ENCODE measurements around the gene PIGBOS1. TPM values are rescaled to one million over a fixed set of nuclear protein-coding genes. Genes with fewer than 3 reads are reported as not detected.
"Not testable (repeated sequence)": the region's sequence is repeated elsewhere in the genome, so short reads cannot be mapped to it uniquely, and the experiment has no call there.

PIGBOS1 gene
- total RNA-seq, 1 donor from 2014 or later: 9.9 TPM

DNA sequence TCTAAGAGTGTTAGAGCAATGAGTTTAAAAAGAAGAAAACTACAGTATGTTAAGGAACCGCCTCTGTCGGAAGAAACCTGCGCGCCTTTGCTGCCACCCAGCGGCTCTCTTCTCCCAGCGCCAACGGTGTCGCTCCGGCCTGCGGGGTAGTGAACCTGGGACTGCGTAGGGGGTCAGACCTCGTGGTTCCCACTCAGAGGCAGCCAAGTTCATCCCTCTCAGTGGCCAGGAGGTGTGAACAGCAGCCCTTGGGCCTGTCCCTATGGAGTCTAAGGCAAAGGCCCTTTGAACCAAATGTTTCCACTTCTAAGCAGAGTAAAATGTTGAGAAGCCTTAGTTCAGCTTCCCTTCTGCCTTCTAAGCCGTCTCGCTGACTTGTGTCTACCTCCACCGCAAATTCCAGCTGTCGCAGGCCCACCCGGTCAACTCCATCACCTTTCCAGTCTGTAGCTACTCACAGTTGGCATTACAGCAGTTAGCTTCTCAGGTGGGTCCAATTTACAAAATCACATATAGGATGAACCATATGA lies 28.3 kb downstream of the PIGBOS1 start:
- DNase-seq (ENCODE audit: low spot score): peak; percentile 85

DNA sequence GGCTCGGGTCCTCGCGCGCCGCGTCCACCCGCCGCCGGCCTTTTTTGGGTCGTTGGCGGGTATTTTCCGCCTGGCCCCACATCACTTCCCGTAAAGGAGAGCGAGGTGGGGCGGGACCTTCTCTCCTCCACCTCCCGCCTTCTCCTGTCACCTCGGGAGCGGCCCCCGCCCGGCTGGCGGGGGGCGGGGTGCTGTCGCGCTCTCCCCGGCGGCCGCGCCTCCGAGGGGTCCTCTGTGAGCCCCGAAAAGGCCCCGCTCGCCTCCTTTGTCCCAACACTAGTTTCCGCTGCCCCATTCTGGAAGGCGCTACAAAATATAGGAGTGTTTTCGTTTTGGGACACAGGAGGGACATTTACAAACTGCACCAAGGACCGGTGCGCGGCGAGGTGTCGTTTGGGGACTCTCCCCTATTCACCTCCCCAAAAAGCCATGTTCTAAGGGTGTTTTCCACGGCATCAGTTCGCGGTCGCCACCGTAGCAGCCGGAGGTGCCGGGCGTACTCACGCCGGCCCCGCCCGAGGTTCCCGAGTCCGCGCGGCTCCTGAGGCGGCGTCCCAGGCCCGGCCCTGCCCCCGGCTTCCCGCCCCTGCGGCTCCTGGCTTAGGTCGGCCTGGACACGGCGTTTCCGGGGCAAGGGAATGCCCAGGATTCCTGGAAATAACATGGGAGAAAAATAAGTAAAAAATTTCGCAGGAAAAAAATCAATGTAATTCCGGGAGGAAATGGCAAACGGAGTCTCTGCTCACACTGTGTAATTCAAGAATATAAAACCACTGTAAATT lies 29.0 kb downstream of the PIGBOS1 start, which contains the start of gene RAB27A:
Gene RAB27A, minus strand, starts transcription at position 68 of the 782 bp plus-strand sequence. CDS start 54,879 bp downstream, outside the sequence.
- DNase-seq (ENCODE audit: low spot score): peak; percentile 69

DNA sequence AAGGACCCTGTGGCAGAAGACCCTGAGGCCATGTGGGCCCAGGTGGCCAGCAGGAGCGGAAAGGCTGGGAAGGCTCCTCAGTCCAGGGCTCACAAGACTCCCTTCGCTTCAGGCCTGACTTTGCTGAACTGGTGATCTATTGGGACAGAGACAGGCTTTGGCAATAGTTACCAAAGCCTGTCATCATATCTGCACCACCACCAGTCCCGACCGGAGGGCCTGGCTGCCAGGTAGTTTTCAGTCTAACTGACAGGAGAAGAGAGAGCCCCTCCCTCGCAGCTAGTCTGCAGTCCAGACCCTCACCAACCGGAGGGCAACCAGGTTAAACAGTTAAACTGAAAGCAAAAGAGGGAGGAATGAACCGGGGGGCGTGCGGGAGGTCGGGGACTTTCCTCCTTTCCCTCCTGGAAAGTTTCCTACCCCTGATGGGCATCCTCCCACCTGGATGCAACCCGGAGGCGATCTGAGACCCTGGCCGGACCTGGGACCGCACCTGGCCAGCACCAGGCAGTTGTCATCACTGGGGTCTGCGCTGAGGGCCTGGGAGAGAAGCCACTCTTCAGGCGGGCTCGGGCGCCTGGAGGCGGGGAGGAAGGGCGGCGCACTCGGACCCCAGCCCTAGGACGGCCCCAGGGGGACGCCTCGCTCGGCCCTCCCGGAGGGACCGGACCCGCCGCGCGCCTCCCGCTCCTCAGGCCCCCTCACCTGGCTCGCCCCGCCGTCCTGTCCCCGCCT lies 29.7 kb downstream of the PIGBOS1 start:
- DNase-seq (ENCODE audit: low spot score): no peak

DNA sequence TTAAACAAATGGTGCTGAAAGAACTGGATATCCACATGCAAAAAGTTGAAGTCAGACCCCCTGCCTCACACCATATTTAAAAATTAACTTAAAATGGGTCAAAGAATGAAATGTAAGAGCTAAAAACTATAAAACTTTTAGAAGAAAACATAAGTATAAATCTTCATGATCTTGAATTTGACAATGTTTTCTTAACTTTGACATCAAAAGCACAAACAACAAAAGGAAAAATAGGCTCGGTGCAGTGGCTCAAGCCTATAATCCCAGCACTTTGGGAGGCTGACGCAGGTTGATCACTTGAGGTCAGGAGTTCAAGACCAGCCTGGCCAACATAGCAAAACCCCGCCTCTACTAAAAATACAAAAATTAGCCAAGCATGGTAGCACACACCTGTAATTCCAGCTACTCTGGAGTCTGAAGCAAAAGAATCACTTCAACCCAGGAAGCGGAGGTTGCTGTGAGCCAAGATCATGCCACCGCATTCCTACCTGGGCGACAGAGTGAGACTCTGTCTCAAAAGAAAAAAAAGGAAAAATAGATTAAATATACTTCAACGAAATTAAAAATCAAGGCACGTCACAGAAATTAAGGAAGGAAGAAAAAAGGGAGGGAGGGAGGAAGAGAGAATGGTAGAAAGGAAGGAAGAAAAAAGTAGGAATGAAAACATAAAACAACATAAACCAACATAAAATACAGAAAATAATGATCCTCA lies 30.8 kb downstream of the PIGBOS1 start:
- DNase-seq (ENCODE audit: low spot score): no peak

DNA sequence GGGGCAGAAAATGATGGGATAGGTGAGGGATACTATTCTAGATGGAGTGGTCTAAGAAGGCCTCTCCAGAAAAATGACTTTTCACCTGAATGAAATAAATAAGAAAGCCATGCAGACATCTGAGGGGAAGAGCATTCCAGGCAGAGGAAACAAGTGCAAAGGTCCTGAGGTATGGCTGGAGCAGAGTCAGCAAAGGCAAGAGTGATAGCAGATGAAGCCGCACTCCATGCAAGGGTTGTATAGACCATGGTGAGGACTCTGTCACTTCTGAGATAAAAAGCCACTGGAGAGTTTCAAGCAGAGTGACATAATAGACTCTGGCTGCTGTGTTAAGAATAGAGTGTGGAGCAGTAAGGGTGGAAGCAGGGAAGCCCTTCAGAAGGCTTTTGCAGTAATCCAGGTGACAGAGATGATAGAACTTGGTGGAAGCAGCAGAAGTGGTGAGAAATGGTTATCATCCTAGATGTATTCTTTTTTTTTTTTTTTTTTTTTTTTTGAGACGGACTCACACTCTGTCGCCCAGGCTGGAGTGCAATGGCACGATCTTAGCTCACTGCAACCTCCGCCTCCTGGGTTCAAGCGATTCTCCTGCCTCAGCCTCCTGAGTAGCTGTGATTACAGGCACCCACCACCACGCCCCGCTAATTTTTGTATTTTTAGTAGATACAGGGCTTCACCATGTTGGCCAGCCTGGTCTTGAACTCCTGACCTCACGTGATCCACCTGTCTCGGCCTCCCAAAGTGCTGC lies 32.3 kb downstream of the PIGBOS1 start:
- DNase-seq (ENCODE audit: low spot score): not testable (repeated sequence)

DNA sequence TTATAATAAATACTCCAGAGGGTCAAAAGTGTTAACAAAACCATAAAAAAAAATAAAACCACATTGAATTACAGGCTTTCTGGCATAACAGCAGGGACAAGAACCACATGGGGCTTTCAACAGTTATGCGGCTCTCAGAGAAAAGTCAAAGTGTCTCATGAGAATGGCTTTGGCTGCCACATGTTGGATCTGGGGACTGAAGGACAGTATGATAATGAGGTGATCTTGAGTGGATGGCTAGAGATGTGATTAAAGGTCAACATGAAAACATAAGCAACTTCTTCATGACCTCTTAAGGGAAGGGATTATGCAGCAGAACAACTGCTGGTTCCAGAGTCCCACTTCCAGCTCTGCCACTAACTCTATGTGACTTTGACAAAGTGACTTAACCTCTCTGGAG lies 34.5 kb downstream of the PIGBOS1 start:
- no peak for DNase-seq (ENCODE audit: low spot score)

DNA sequence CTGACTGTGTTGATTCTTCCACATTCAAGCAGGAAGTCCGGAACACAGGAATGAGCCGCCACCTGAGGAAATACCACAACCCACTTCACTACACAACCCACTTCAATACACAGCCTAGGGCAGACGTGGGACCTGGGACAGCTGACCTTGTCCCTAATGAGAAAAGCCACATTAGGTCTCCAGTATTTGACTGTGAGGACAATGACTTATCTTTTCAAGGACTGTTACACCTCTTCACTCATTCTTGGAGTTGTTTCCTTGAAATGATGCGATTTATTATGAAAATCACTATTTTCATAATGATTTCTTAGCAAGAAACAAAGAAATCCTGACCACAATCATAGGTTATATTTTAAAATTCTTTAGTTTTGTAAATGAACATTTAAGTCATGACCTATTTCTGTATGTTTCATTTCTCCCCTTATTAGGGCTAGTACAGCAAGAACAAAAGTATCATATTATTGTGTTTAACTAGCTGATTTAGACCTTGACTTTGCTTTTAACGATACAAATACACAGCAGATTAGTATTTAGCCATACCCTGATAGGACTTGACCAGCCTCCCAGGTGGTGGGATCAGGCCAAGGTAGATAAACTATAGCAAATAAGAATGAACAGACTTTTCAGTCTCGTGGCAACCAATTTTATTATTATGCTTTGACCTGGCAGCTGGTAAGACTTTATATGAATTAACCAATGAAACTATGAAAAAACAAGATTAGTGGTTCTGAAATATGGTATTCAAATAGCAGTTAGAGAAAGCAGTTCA lies 35.4 kb downstream of the PIGBOS1 start:
- DNase-seq (ENCODE audit: low spot score): no peak

DNA sequence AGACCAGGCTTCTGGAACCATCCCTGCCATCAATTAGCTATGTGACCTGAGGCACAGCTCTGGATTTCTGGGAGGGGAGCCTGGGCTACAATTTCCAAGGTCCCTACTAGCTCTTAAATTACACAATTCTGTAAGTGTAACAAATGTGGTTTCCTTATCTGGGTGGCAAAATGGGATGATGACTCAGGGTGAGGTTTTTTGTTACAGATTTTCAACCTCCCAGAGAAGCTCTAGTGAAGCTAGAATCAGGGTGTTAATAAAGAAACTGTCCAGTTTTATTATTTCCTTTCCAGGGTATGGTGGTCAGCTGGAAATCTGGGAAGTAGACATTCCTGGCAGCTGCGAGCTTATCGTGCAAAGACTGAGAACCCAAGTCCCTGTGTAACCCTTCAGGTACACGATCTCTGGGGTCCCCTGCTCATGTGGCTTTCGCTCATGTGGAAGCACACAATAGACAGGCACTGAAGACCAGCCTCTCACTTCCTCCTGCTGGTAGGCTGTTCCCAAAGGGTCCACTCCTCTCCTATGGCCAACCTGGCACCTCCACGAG lies 36.6 kb downstream of the PIGBOS1 start:
- no peak for DNase-seq (ENCODE audit: low spot score)

DNA sequence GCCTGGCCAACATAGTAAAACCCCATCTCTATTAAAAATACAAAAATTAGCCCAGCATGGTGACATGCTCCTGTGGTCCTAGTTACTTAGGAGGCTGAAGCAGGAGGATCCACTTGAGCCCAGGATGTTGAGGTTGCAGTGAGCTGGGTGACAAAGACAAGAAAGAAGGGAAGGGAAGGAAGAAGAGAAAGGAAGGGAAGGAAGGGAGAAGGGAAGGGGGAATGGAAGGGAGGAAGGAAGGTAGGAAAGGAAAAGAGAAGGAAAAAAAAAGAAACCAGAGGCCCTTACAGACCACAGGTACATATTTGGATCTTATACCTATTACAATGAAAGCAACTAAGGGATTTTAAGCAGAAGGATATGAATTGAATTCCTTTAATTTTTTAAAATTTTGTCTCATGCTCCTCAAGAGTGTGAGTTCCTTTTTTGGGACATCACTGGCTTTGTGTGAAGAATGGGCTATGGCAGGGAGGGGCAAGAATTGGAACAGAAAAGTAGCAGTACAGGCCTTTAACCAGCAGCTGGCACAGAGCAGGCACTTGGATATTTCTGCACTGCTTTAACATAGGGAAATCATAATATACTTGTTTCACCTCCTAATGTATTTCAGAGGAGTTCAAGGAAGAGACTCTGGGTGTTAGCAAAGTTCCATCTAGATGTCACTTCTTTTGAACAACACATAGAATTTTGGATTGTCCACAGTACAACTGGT lies 37.2 kb downstream of the PIGBOS1 start:
- no peak for DNase-seq (ENCODE audit: low spot score)

DNA sequence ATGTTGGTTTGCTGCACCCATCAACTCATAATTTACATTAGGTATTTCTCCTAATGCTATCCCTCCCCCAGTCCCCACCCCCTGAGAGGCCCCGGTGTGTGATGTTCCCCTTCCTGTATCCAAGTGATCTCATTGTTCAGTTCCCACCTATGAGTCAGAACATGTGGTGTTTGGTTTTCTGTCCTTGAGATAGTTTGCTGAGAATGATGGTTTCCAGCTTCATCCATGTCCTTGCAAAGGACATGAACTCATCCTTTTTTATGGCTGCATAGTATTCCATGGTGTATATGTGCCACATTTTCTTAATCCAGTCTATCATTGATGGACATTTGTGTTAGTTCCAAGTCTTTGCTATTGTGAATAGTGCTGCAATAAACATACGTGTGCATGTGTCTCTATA lies 38.3 kb downstream of the PIGBOS1 start:
- not testable (repeated sequence) for DNase-seq (ENCODE audit: low spot score)

DNA sequence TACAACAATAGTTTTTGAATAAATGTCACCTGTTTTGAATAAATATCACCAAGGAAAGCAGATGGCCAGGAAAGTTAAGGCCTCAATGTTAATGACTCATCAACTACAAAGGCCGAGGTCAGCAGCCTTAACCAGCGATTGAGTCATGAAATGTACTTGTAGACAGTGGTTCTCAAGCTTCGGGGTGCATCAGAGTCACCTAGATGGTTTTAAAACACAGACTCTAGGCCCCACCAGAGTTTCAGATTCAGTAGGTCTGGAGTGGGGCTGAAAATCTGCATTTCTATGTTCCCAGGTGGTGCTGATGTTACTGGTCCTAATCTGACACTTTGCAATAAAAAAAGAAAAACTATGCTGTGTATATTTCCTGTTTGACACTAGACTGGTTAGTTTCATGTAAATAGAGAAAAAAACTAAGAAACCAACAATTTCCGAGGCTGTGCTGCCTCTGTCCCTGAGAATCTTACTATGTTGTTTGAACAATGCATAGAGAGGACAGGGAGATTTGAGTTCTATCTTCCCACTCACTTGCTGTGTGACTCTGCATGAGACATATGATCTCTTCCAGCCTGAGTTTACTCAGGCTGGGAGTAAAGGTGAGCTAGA lies 39.1 kb downstream of the PIGBOS1 start:
- DNase-seq (ENCODE audit: low spot score): no peak

DNA sequence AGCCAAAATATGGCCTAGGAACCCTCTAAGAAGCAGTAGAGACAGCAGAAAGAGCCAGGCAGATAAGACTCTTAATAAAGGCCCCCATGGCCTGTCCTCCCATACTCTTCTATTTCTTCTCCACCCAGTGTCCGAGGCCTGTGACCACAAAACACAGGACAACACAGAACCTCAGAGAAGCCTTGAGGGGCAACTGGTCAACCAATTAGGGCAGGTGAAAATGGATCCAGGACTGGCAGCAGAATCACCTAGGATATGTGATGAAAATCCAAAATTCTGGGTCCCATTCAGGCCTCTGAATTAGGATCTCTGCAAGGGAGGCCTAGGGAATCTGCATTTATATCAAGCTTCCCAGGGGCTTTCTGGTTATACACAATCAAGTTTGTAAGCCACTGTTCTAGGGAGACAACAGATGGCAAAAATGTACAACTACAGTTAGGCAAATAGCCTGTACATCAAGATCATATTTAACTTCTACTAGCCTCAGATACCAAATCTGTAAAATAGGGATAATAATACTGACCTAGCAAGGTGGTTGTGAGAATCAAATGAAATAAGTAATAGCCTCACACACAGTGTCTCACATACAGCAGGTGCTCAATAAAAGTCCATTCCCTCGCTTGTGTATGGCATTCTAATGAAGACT lies 39.7 kb downstream of the PIGBOS1 start:
- DNase-seq (ENCODE audit: low spot score): no peak

DNA sequence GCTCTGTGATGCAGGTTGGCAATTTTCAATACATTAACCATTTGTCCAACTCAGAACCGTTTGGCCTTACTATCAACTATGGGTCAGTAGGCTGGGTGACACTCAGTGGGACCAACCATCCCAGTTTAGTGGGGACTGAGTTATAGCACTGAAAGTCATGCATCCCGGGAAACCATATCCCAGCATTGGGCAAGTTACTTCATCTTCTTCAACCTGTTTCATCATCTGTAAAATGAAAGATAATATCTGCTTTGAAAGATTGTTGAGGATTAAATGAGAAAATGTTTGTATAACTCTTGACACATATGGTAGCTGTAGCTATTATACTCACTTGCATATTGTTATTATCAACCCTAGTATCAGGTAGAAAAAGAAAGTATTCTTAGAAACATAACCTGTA lies 41.2 kb downstream of the PIGBOS1 start:
- no peak for DNase-seq (ENCODE audit: low spot score)

DNA sequence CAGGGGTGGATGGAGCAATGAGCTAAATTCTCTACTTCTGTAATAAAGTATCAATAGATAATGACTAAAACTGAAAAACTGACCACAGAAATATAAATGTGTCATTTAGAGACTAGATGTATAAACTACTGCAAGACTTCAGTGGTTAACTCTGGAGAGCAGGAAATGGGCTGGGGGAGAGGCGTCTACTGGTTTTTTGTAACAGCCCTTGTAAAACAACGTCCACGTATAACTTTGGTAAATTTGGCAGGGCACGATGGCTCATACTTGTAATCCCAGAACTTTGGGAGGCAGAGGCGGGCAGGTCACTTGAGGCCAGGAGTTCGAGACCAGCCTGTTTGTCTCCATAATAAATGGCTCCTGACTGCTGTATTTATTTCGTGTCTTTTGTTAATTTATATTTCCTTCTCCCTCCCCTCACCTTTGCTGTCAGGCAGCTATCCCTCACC lies 41.8 kb downstream of the PIGBOS1 start:
- no peak for DNase-seq (ENCODE audit: low spot score)

DNA sequence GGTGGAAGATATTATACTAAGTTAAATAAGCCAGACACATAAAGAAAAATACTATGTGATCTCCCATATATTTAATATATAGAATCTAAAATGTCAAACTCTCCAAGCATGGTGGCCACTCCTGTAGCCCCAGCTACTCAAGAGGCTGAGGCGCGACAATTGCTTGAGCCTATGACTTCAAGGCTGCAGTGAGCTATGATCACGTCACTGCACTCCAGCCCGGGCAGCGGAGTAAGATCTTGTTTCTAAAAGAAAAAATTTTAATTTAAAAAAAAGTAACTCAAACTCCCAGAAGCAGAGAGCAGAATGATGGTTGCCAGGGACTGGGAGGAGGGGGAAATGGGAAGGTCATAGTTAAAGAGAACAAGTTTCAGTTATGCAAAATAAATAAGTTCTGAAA lies 42.6 kb downstream of the PIGBOS1 start:
- DNase-seq (ENCODE audit: low spot score): no peak

DNA sequence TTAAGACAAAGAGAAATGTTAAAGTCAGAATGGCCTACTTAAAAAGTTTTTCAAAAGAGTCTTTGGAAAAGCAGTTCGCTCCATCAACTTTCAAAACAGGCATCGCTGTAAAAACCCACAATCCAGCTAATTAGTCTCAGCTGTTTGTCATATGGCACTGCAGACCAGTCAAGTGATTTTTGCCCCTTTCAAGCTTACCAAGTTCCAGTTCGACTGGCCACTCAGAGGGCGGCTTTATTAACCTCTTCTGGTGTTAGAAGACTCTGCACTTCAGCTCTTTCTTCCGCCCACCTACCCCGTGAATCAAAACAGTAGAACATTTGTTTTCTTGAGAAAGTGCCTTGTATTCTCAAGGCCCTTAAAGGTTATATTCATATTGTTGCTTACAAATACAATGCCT lies 48.6 kb downstream of the PIGBOS1 start:
- no peak for DNase-seq (ENCODE audit: low spot score)

DNA sequence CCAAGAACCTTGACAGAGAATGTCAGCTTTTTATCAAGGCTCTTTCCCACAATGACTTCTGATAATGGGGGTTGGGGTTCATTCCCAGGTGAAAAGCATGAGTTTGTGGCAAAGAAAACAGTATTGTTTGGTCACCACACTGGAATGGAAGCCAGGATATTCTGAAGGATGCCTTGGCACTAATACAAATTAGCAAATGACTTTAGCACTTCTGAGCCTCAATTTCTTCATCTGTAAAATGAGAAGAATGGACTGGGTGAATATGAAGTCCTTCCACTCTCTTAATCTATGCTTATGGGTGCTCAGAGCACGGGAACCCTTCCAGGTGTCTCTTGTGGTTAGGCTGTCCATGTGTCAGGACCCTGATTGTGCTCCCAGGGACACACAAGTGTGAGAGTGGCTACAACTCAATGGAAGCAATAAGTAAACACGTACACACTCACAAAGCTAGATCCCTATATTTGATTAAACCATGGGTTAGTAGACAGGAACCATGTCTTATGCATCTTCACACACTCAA lies 50.7 kb downstream of the PIGBOS1 start:
- no peak for DNase-seq (ENCODE audit: low spot score)

DNA sequence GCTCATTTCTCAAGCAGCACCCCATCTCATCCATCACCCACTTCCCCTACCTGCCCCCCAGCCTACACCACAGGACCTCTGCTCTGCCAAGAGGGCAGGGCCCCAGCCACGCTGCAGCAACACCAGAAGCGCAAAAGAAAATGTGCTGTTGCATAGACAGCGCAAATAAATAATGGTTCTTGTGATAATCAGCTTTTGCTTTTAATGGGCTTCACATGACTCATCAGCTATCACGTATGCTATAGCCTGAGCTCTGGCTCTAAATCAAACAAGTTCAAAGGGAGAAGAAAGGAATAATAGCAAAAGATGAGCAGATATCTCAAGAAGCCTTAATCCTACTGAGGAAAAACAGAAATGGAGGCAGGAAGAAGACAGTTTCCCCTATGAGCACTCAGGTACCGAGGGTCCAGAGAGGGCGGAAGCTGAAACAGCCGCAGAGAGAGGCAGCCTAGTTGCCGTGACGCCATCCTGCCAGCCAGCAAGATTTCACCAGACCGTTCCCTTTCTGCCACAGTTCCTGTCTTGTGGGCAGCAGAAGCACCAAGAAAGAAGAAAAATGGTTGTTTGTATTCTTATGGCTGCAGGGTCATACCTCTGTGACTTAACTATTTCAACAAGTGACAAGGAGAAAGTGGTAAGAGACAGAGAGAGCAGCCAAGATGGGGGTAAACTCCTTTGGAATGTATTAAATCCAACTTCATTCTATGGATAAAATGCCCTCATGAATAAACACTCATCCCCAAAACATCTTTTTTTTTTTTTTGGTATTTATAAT lies 51.3 kb downstream of the PIGBOS1 start:
- DNase-seq (ENCODE audit: low spot score): peak; percentile 55
